GM10847 (cell line): ENCODE results near the gene LMBRD1.

Experiments used
- POLR2A ChIP-seq: IDR thresholded peaks from 2 replicates; pipeline ENCODE4 v1.6.1; 2011; ENCODE audit not compliant: insufficient read length; ENCODE audit errors: extremely low read depth

Gene LMBRD1

DNA sequence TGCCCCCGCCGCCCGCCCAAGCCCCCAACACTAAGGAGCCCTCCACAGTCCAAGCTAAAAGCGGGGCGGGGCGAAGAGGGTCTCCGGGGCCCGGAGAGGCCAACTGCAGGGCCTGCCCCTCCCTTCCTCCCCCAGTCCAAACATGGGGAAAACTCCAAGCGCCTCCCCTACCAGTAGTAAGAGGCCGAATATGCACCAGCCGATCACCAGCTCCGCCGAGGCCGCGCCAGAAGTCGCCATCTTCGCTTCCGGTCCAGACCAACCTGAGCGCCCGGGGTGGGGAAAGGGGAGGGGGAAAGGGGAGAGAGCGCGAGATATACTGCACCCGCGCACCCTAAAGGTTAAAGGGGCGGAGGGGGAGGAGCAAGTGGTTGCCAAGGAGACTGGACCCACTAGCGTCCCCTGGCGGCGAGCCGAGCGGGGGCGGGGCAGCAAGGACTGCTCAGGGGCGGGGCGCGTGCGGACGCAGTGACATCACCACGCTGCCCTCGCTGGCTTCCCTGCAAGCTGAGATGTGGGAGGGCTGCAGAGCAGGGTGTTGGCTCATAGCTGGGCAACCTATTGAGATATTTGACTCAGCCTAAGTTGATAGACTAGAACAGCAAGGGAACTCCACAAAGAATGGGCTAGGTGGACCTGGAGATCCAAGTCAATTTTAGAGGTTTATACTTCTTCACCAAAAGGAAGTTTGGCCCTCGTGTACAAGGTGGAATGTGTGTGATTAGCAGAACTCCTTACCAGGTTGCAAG lies at the start of gene LMBRD1:
Gene LMBRD1, minus strand, starts transcription at position 369 of the 749 bp plus-strand sequence. Its CDS starts 129 bp downstream, at position 240.
- peak; percentile 39 for TF ChIP-seq POLR2A

DNA sequence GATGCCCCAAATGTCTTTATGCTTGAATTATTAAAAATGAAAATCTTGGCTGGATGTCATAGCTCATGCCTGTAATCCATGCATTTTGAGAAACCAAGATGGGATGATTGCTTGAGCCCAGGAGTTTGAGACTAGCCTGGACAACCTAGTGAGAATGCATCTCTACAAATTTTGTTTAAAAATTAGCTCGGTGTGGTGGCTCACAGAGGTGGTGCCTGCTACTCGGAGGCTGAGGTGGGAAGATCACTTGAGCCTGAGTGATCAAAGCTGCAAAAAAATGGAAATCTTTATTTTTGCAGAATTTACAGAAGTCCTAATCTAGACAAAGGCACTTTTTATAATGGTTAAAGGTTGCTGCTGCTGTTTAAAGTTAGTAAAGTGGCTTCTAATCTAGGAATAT lies 49.5 kb upstream of the LMBRD1 start:
- no peak for TF ChIP-seq POLR2A

DNA sequence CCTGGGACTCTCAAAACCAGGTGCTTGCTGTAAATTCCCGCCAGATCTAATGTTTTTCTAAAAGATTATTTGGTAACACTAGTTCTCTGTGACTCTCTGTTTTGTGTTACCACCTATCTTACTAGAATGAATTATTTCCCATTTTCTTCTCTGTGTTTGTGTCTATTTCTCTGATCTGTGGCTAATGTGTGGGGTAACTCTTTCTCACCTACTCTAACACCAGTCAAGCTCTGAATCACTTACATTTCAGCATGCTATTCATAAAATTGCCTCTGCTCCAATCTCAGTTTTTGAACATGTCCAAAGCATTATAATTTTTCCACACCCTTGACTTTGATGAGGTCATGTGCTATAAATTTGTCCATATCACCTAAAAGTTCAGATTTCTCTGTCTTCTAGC lies 46.4 kb upstream of the LMBRD1 start:
- no peak for TF ChIP-seq POLR2A

DNA sequence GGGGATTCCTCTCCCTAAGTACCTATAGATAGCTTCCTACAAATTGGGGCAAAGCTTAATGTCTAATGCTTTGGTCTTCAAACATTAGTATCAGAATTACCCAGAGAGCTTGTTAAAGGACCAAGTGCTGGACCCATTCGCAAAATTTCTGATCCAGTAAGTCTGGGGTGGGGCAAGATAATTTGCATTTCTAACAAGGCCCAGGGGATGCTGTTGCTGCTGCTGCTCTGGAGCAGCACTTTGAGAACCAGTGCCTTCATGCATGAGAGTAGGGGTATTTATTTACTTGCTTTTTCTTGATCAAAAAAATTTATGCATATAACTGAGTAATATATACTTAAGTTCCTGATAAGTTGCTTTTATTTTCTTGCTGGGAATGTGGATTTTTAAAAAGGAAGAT lies 45.1 kb upstream of the LMBRD1 start:
- TF ChIP-seq POLR2A: no peak

DNA sequence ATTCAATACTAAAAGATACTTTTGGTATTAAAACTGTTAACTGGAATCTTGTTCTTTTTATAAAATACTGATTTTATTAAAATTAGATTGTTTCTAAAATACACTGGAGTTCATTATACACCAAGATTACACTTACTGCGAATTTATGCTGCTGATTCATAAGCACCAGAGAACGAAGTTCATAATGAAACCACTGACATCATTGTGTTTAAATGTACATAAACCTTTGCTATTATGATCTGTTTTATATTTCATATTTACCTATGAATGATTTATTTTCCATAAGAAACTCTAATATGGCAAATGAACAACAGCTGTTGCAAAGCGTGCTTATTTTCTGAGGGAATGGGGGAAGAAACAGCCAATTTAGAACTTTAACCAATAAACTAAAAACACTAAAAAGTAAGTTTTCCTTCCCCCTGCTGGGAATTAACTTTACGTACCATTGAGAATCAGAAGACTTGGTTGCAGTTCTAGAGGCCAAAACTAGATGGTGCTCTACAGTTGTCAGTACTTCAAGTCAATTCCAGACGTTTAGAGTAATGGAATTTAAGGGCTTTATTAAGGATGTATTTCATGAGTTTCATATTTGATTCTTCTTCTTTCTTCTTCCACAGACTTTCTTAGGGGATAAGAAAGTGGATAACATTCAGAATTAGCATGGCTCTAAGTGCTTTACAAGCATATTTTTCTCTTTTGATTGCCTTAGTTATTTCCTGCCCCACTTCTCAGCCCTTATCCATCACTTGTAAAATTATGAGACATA lies 38.8 kb upstream of the LMBRD1 start:
- TF ChIP-seq POLR2A: no peak

DNA sequence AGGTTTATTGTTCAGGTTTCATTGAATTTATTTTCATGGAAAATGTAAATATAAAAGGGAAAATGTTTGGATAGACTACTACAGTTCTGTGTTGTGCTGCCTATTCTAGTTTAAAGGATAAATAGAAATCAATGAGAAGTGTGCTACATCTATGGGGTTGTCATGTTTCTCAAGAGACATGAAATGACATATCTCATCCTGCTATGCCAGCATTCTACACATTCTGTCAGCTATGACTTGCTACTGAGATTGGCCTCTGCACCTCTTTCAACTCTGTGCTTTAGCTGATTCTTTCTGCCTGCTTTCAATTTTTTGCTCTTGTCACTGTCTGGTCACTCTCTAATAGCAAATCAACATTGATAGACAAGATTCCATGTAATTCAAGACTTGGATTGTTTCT lies 35.7 kb upstream of the LMBRD1 start:
- no peak for TF ChIP-seq POLR2A

DNA sequence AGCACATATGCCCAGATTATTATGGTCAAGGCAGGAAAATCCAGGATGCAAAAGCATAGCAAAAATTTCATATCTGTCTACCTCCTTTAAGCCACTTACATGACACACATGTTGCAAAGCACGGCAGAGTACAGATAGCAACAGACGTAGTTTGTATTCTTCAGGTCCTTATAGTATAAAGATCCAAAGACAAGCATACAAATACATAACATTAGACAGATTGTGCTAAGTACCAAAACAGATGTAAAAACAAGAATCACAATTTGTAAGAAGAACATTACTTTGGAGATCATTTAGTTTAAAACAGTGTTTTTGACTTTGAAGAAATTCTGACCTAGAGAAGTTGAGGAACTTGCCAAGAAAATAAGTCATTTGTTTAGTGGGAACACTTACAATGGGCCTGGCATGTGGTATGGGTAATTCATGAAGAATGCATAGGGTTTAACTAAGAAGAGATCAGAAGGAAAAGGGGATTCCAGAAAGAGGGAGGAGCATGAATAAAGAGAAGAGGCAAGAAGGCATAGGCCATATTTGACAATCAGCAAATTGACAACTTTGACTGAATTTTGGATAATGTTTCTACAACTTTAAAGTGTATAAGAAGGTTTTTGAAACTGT lies 30.6 kb upstream of the LMBRD1 start:
- no peak for TF ChIP-seq POLR2A

DNA sequence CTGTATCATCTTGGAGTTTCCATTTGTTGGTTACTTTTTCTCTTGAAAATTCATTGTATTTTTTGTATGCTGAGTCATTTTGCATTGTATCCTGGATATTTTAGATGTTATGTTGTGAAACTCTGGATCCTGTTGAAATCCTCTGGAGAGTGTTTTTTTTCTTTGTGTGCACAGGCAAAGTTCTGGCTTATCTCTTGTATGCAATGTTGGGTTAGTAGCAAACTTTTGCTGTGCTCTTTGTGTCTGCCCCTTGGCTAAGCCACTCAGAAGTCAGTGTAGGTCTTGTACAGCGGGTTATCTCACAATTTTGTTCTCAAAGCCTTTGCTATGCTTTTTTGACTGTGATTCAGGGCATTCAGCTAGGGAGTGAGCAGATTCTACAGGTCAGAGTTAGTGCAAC lies 29.1 kb upstream of the LMBRD1 start:
- TF ChIP-seq POLR2A: no peak

DNA sequence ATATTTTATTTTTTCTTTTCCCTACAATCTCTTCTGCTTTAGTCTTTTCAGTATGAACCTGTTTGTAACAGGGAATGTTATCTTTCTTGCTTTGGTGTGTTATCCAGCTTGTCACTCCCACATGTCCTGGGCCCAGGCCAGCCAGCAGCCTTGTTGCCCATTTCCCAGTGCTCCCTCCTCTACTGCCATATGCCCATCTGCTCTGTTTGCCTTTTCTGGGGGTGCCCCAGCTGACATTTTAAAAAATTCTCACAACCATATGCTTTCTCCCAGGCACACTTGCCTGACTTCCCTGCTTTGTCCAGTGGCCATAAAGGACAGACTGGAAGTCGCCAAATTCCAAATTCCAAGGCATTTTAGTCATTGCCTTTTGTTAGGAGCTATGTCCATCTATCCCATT lies 23.6 kb upstream of the LMBRD1 start:
- TF ChIP-seq POLR2A: no peak

DNA sequence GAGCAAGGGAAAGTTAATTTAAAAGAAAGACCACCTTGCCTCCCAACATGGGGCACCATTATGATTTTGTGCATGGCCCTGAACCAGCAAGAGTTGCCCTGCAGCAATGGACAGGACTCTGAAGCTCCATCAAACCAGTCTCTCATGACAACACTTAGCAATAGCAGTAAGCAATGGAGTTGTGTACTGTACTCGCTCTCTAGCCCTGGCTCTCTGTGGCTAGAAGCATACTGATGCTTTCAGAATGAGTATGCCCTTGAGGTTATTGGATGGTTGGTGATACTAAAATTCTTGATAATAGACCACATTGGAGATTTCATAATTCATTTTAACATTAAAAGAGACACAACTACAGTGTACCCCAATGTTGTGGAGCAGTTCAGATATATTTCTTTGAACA lies 23.2 kb upstream of the LMBRD1 start:
- no peak for TF ChIP-seq POLR2A

DNA sequence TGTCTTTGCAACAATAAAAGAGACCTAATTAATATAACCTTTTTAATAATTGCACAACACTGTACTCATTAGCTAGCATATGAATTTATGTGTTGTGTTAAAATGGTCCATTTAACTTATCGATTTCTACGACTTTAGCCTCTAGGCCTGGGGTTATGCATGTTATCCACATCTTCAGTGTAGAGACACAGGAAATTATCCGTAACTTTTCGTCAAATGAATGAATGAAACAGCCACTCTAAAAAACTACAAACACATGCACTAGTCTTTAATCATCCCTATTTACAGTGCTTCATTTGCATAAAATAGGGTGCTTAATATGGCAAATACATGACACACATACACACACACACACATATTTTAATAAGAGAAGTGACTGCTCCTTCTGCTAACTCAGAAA lies 22.3 kb upstream of the LMBRD1 start:
- no peak for TF ChIP-seq POLR2A

DNA sequence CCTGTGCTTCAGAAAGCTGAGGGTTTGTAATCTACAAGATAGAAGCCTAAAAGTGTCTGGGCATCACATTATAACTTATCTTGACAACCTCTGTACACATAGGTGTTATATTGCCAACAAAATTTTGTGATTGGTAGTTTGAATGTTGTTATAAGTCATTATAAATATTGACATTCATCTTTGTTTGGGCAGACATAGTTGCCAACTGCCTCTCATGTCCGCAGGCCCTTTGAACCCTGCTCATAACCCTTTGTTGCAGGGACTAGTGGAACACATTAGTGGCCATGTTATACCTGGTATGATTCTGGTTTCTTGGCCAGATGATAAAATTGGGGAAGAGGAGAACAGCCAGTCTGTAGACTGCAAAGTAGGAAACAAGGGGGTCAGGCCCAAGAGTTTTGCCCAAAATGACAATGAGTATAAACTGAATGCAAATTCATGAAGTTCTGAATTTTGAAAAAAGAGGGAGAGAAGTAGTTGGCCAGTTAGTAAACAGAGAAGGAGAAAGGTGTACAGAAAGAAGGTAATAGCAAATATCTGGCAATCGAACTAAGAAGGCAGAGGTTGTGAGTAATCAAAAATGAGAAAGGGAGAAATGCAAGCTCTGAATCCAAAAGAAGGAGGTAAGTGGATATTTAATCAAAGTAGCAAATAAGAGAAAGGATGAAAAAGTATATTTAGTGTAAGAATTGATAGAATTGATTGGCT lies 21.6 kb upstream of the LMBRD1 start:
- TF ChIP-seq POLR2A: no peak

DNA sequence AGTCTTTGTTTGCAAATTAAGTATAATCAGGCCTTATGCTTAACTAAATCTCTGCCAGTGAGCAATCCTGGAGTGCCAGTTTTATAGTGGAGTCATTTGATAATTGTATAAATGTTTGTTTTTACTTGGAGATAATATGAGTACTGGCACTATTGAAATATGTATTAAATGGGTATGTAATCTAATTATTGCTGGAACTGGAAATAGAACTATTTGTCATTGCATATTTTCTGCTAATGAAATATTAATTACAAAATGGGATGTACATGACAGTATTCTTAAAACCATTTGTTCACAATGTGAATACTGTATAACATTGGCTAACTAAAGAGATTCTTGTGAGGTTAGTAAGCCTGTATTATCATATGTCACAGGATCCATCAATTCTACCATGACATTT lies 20.5 kb upstream of the LMBRD1 start:
- no peak for TF ChIP-seq POLR2A

DNA sequence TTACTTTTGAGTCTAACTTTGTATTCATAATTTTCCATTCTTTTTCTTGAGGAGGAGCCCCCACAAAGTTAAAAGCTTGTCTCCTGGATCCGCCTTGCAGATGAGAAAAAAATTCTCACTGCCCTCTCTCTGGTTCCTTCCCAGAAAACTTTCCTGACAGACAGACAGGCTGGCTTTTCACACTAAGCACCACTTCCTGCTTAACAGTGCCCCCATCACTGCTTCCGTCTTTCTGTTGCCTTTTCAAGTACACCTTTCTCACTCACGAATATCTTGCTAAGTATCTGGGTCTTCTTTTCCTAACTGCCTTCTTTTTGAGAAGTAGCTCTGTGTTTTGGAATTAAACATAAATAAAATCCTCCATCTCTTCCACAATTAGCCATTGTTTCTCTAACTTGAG lies 19.8 kb upstream of the LMBRD1 start:
- TF ChIP-seq POLR2A: no peak

DNA sequence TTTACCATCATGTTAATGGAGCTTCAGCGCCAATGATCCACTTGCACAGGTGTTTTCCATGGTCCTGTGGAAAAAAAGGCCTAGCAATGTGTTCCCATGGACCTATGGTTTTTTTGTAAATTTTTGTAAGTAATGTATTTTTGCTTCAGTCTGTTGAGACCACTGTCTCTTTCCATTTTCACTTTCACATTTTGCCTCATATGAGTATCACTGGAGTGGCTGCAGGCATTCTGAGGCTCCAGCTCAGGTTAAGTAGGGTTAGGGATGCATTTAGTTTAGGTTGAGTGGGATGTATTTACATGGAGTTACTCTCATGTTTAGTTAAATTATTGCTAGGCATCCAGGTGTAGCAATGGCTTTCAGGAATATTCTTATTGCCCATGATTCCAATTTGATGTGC lies 19.2 kb upstream of the LMBRD1 start:
- TF ChIP-seq POLR2A: no peak

DNA sequence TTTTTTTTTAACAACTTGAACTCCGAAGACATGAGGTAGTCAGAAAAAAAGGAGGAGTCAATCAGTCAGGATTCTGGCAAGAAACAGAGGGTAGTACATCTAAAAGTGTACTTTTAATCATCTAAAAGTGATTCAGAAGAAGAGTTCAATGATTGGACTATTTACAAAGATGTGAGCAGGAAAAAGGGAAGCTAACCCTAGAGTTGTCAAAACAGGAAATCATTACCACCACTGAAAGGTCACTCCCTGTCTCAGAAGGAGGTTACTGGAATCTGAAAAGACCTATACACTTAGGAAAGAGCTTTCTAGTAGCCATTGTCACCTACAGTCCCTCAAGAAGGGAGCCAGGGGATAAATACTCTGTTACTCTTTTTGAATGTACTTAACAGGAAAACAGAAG lies 16.7 kb upstream of the LMBRD1 start:
- TF ChIP-seq POLR2A: no peak
